Mesenteric fat pad (tissue), 1 donor: ENCODE results near the gene NAT9. TPM values are rescaled to one million over a fixed set of nuclear protein-coding genes. Genes with fewer than 3 reads are reported as not detected.

Experiments used
- DNase-seq: peaks from one replicate; pipeline ENCODE4 v3.0.0-alpha.2; 2020; ENCODE audit warnings: low spot score
- total RNA-seq: library from RNA; stranded (reverse); fragmentation: NEBNext Ultra II Directional; extraction: Animal tissue kit (Norgen Biotek cat#: 25700); gene quantifications from one replicate; pipeline ENCODE4 v1.2.1, GENCODE V29; 2021
- donor health status: DM: yes; HTN: yes; CAD: no.

Gene NAT9
- total RNA-seq, 1 donor from 2014 or later: 37.8 TPM

DNA sequence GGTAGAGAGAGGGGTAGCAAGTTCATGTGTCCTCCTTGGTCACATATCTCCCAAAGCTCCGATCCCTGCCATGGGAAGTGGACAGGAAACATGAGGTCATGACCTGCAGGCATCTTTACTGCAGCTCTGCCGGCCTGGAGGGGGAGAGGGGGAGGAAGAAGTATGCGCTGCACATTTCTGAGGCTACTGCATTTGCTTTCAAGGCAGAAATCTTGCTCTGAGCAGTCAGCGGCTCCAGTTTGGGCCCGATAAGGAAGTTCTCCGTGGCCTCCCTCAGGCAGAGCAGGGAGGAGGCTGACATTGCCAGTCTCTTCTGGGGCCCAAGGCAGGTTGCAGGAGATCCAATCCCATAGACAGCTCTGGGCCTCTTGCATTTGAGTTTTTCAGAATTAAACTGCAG, 29.2 kb downstream of the NAT9 start:
- DNase-seq: no peak

DNA sequence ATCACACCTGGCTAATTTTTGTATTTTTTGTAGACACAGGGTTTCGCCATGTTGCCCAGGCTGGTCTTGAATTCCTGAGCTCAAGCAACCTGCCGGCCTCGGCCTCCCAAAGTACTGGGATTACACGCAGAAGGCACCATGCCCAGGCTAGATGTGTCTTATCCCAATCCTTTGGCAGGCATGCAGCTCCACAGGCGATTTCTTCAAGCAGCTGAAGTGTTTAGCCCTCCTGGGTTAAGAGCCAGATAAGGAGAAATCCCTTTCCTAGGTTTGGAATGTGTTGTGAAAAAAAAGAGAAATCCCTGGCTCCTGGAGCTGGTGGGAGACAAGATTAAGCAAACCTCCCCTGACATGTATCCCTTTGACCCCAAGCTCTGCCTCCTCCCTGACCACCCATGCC, 29.8 kb downstream of the NAT9 start:
- DNase-seq: no peak

DNA sequence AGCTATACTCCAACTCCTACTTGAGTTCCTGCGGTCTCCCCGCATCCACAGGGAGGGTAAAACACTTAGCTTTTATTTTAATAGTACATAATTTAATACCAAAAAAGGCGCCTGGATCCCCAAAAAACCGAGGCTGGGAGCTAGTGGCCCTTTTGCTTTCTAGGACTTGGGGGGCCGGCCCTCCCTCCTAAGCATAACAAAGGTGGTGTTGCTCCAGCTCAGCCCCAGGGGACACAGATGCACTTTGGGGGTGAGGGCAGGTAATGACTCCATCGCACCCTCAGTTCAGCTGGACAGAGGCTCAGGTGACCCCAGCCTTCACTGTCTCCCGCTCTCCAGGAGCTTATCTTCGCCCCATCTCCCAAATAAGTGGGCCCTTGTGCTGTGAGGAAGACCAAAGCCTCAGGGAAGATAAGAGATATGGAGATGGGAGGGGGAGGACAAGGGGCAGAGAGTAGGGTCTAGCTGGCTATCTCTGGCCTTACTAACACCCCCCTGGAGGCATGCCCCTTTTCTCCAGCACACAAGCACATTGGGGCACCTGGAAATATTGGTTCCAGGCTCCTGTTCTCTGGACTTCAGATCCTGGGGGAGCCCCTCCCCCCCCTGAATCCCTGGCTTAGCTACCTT, 30.5 kb downstream of the NAT9 start:
- no peak for DNase-seq

DNA sequence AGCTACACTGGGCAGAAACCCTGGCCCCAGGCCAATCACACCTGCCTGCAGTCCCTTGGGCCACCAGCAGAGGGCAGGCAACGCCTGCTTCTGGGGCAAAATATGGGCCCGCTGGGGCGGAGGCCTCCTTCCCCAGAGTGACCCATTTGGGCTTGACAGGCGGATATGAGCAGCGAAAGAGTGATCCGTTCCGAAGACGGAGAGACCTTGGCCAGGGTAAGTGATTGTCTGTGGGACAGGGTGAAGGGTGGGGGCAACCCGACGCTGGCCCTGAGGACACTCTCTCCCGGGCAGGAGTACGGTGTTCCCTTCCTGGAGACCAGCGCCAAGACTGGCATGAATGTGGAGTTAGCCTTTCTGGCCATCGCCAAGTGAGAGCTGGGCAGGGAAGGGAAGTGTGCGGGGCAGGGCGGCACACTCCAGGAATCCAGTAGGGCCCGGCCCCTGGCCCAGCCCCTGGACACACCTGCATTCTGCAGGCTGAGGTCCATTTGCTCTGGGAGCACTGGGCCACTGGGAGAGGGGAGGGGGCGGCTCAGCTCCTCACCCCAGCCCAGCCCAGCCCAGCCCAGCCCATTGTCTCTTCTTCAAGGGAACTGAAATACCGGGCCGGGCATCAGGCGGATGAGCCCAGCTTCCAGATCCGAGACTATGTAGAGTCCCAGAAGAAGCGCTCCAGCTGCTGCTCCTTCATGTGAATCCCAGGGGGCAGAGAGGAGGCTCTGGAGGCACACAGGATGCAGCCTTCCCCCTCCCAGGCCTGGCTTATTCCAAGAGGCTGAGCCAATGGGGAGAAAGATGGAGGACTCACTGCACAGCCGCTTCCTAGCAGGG, 31.2 kb downstream of the NAT9 start:
- peak; percentile 96 for DNase-seq

DNA sequence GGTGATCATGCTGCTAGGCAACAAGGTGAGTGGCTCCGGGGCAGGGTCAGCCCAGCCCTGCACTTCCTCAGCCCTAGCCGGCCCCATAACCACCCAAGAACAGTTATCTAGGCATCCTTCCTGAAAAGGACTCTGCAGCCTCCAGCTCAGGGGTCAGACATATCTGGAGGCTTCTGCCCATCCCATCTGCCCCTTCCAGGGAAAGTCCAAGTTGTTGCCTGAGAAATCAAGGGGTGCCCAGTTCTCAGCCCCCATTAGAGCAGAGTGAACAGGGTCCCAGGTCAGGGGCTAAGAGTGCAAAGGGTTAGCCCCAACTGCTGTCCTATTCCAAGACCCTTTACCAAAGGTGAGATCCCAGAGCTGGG, 31.8 kb downstream of the NAT9 start:
- DNase-seq: no peak

DNA sequence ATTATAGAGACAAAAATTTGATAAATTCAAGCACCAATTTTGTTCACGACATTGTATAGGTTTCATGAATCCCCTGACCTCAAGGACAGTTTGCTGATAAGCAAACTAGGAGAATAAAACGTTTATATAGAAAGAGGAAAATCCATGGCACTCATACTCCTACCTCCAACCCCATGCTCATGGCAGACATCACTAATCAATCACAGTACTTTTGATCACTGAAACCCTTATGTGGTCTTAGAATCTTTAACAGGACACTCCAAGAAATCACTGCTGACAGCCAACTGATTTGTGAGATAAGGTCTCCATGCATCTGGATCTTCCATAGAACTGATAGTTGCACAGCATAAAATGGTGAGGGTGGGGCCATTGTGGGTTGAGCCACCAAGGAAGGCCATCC, 32.4 kb downstream of the NAT9 start:
- no peak for DNase-seq

DNA sequence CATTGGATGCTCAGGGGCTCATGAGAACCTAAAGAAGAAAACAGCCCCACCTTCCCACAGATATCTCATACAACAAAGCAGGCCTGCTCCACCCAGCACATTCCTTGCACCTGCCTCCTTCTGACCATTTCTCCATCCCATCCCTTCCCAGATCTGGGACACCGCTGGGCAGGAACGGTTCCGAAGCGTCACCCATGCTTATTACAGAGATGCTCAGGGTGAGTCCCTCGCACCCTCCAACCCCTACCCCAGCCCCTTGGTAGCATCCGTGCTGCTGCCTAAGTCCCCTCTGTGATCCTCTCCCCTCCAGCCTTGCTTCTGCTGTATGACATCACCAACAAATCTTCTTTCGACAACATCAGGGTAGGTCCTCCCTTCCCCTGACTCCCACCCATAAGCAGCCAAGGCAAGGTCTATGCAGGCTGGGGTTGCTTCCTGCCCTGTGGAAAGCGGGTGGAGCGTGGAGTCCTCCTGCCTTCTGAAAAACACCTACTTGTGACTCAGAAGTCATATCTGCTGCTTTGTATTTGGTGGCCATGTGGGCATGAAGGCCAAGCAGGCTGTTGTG, 33.1 kb downstream of the NAT9 start:
- DNase-seq: no peak

DNA sequence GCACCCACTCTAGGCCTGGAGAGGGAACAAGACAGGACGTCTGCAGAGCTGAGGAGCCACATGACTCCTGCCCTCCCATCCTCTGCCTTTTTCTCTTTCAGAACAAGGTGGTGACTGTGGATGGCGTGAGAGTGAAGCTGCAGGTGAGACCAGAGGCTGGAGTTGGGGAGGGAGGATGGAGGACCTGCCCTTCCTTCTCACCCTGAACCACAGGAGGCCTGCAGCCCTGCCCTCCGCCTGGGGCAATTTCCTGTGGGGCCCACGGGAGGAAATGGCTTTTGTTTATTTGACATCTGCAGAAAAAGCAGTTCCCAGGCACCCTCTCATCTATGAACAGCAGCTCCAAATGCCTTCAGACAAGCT, 34.0 kb downstream of the NAT9 start:
- no peak for DNase-seq

DNA sequence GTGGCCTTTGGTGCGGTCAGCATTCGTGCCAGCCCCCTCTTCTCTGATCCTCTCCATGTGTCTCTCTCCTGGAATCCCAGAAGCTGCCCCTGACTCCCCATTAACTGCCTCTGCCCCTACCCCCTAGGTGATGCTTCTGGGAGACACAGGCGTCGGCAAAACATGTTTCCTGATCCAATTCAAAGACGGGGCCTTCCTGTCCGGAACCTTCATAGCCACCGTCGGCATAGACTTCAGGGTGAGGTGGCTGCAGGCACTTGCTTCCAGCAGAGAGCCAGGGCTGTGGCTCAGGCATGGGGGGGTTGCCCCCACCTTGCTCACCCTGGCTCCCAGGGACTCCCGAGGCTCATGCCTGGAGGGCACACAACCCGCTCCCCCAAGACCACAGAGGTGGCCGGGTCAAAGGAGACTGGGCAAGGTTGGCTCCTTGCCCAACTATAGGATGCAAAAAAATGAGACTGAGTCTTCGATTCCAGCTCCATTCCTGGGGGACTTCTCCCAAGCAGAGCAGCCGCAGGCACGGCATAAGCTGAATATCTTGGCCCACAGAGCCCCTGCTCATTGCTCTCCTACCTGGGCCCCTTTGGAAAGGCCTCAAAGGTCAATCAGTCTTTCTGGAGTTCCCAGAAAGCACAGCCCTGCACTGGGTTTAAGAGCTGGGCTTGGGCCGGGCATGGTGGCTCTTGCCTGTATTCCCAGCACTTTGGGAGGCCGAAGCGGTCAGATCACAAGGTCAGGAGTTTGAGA, 35.3 kb downstream of the NAT9 start:
- DNase-seq: no peak

DNA sequence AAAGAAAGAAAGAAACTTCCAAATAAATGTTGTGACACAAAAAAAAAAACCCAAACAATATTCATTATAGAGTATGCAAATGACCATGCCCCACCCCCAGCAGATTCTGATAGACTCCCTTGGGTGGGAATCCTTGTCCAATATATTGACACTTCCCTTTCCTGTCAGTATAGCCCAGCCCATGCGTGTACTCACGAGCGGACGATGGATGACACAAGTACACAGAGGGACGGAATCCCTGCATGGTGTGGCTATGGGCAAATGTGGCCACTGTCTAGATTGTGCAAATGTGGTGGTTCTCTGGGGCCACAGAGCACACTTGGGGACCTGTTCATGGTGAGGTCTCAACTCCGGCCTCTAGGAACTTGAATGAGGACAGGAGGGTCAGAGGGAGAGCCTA, 36.0 kb downstream of the NAT9 start:
- DNase-seq: no peak

DNA sequence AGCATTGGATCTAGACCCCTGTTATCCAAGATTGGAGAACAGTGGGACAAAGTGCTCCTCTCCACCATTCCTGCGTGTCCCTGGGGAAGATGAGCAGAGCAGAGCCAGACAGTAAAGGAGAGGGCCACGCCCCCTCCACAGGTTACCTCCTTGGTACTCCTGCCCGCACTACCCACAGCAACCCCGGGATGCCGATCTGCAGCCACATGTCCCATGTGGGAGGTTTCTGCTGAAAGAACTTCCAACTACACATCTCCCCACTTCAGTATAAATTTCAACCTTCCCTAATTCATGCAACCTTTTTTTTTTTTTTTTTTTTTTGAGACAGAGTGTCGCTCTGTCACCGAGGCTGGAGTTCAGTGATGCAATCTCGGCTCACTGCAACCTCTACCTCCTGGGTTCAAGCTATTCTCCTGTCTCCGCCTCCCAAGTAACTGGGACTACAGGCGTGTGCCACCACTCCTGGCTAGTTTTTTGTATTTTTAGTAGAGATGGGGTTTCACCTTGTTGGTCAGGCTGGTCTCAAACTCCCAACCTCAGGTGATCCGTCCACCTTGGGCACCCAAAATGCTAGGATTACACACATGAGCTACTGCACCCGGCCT, 36.8 kb downstream of the NAT9 start:
- no peak for DNase-seq

DNA sequence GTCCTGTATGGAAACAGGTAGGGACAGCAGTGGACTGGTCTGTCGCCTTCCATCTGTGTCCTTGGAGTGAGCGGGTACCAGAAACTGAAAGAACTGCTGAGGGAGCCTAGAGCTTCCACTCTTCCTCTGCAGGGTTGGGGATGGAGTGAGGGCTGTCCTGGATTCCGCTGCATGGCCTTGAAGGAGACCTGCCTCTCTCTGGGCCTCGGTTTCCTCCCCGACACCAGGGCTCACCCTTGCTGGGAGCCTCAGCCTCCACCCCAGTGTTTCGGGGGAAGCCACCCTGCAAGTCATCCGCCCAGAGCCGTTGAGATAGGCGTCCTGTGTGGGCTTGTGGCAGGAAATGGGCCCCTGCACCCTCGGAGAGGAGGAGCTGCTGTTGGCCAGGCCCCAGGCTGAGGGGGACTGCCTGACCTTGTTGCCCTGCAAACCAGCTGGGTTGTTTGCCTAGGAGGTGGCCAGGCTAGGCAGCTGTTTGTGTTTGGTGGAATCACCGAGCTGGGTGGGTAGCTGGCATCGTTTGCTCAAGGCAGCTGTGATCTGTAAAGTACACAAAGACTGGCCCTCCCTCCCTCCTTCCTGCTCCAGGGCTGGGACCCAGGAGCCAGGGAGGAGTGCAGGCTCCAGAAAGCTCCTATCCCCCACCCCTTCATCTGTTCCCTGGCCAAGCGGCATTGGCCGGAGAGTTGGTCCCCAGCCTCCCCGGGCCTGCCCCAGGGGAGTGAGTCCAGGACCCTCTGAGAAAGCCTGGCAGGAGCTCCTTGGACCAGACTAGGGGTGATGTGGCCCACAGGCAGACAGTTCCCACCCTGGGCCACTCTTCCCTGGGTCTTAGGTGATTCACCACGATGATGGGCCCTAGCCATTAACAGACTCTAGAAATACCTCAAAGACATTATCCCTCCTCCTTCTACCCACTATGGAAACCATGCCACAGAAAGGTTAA, 37.8 kb downstream of the NAT9 start:
- no peak for DNase-seq

DNA sequence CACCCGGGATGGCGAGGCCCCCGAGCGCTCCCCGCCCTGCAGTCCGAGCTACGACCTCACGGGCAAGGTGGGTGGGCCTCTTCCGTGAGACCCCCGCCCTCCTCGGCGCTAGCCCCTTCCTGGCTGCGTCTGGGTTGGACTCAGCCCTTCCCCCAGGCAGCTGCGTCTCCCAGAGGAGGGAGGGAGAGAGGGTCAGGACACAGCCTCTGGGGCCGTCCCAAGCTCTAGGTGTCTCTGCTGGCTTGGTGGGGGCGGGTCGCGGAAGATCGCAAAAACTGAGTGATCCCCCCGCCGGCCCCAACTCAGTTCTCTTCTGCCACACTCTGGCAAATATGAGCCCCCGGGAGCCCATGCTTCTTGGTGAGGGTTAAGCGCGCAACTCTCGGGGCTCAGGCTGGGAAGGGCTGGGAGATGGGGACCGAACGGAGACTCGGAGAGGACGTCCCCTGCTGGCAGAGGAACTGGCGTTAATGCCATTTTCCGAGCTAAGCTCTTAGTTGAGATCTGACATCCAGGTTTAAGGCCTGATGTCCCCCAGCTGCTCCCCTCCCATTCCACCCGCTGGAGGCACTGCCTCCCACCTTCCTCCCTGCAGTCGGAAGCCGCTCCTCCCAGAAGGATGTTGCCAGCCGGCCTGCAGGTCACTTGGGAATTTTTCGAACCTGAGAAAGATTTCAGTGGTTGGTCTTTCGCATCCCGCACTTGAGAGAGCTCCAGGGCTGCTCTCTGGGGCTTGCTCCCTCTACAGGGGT, 38.7 kb downstream of the NAT9 start:
- DNase-seq: no peak

DNA sequence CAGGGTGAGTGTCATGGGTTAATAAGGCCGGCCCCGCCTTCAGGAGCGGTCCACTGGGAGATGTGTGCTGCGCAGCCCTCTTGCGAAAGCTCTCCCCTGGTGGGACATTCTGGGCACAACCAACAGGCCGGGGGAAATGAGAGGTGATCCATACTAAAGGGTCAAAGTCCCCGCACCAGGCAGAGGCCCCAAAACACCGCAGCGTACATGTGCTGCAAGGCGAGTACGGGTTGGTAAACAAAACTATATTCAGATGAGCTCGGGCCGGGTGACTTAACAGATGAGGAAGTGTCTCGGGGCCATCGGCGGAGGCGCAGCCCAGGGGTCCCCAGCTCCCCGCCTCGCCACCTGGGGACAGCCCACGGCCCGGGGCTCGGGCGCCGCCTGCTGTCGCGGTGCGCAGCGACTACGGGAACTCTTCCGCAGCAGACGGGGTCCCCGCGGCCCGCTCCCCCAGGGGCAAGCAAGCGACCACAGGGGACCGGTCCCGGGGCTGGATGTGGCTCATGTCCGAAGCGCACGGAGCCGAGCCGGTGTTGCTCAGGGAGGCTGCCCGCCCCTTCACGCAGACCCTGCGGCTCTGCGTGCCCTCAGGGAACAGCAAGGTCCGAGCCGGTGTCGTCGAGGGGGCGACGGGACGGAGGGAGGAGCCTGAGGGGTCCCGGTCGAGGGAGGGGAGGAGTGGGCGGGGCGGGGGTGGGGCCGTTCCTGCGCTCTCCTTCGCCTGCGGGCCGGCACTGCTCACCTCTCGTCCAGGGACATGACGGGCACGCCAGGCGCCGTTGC, 39.4 kb downstream of the NAT9 start, which contains the start of gene RAB37:
RAB37 (plus strand) TSS at position 744 of the 786 bp plus-strand sequence; CDS start at position 761, 17 bp downstream.
- no peak for DNase-seq

DNA sequence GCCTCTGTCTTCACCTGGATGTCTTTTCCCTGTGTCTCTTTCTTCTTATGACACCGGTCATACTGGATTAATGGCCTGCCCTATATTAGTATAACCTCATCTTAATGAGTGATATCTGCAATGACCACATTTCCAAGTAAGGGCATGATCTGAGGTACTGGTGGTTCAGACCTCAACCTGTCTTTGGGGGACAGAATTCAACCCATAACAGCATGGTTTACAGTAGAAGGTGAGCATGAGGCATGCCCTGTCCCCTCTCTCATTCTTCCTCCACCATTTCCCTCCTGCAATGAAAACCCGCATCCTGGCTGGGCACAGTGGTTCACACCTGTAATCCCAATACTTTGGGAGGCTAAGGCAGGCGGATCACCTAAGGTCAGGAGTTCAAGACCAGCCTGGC, 41.9 kb downstream of the NAT9 start:
- no peak for DNase-seq

DNA sequence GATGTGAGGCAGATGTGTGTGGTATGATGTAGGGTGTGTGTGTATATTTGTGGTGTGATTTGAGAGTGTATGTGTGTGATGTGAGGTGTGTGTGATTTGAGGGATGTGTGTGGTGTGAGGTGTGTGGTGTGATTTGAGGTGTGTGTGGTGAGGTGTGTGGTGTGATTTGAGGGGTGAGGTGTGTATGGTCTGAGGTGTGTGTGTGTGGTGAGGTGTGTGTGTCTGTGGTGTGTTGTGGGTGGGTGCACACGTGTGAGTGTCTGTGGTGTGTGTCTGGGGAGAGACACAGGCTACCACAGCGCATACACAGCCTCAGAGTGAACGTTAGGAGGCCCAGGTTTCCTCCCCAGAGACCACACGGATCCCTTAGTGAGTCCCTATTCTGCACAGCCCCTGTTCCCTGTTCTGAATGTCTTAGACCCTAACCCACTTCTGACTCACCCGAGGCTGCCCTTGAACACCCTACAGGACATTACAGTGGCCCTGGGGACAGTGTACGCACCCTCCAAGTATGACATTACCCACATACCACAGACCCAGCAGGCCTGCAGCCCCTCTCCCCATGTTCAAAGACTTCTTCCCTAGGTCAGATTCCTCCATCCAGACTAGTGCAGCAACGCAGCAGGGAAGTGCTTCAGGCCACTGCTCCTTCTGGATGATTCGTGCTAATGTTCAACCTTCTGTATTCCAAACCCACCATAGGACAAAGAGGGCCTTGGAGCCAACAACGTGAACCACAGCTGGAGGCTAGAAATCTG, 42.6 kb downstream of the NAT9 start:
- DNase-seq: no peak

DNA sequence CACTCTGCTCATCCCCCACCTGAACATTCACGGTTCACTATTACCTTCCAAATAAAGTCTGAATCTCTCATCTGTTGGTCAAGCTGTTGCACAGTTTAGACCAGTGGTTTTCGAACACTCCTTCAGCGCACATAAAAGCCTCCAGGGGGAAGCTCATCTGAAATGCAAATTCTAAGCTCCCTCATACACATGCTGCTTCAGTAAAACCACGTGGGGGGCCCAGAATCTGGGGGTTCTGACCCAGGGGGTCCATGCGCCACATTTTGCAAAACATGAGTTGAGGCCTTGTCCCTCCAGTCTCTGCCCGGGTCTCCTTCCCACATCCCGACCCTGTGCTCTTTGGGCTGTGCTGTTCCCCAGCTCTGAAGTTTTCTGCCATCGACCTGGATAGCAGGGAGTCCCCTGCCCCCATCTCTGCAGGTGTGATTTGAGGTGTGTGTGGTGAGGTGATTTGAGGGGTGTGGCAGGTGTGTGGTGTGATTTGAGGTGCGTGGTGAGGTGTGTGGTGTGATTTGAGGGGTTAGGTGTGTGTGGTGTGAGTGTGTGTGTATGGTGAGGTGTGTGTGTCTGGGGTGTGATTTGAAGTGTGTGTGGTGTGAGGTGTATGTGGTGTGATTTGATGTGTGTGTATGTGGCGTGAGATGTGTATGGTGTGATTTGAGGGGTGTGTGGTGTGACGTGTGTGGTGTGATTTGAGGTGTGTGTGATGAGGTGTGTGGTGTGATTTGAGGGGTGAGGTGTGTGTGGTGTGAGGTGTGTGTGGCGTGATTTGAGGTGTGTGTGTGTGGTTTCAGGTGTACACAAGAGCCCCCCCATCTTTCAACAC, 43.9 kb downstream of the NAT9 start:
- no peak for DNase-seq
